GM12873 (cell line): Measurements from ENCODE around the gene MAGI2.

Experiments used
- CTCF ChIP-seq: IDR thresholded peaks from 2 replicates; pipeline ENCODE4 v1.5.1; 2012; ENCODE audit warnings: low read depth, mild to moderate bottlenecking, moderate library complexity, low read length, control low read depth; ENCODE audit not compliant: insufficient read depth; ENCODE audit errors: missing control alignments

MAGI2 gene

DNA sequence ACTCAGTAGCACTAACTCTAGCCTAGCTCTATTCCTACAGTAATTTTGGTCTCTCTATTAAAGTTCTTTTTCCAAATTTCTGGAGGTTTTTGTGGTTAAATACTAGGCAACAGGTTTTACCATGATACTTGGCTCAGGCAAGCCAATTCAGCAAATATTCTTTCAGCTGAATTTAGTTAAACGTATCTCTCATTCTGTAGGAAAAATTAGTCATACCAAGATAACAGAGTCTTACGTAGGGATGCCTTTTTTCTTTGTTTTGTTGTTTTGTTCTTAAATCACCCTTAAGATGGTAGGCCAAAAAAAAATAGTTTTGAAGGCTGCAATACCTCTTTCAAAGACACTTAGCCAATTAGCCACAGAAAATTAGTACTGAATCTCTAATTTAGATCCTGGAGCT lies 180.5 kb downstream of the MAGI2 start:
- TF ChIP-seq CTCF = no peak

DNA sequence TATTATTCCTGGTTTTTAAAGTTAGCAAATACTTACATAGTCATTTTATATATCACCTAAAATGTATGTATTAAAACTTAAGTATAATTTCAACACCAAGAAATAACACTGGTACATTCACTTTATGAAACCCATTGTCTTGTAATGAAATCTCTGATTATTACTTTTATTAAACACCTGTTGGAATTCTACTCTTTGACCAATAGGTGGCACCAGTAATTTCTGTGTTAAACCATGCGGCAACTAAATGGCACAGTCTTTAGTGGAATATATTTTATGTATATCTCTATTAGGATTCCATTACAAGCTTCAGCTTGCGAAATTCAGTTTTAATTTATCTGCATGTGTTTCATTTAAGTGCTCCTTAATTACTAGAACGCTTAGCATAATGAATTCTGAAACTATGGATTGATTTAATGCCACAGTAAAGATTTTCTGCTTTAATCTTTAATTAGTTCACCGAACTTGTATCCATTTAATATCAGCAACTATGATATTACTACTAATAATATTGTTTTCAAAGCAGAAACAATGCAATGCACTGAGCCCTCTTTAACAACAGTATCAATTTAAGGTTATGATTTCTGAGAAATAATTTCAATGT lies 181.3 kb downstream of the MAGI2 start:
- peak; percentile 39 for TF ChIP-seq CTCF

DNA sequence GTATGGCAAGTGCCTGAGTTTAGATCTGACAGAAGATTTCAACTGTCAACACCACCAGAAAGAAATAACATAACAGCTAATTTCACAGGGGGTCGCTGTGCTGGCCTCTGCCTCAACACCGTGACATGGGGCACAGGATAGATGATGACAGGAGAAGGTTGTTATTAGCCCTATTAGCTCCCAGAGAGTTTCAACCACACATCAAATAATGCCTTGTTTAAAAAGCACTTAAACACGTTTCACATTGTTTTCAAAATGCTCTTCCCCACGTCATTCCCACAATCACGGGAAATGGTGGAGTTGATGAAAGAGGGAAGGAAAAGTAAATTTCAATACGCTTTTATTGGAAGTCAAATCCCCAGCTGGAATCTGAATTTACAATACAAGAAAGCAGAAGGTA lies 184.7 kb downstream of the MAGI2 start:
- TF ChIP-seq CTCF = no peak

DNA sequence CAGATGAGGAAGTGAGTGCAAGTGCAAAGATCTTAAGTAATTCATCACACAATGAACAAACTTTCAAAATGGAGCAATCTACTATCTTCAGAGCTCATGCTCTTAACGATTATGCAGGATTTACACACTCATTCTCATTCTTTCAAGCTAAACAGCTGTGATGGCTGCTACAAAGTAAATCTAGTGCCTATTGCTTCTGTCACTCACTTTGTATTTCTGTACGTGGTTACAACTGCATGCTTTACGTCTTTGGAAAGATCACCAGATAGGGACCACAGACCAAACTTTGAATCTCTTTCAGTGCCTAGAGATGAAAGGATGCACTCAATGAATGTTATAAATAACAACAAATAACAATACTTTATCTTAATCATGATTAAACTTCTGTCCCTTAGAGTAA lies 194.6 kb downstream of the MAGI2 start:
- no peak for TF ChIP-seq CTCF

- no peak for TF ChIP-seq CTCF
Observed at GRCh38 chr7:79257959-79258358, 195.5 kb downstream of the MAGI2 start.

DNA sequence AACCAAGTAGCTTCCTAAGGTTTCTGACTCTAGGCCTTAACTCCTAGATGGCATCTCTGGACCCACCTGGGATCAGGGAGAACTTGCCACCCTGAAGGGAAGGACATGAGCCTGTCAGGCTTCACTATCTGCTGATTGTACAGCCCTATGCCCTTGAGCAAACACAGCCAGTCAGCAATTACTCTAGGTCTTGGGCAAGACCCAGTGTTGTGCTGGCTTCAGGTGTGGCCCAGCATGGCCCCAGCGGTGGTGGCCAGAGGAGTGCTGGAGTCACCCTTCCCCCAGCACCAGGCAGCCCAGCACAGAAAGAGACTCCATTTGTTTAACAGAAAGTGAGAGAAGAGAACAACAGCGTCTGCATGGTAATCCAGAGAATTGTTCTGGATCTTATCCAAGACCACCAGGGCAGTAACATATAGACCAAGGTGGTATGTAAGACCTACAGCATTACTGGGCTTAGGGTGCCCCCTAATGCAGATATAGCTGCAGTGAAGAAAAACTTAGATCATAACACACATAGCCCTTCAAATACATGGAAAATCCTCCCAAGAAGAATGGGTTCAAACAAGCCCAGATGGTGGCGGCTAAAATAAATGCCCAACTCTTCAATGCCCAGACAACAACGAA lies 207.7 kb downstream of the MAGI2 start:
- peak; percentile 15 for TF ChIP-seq CTCF

DNA sequence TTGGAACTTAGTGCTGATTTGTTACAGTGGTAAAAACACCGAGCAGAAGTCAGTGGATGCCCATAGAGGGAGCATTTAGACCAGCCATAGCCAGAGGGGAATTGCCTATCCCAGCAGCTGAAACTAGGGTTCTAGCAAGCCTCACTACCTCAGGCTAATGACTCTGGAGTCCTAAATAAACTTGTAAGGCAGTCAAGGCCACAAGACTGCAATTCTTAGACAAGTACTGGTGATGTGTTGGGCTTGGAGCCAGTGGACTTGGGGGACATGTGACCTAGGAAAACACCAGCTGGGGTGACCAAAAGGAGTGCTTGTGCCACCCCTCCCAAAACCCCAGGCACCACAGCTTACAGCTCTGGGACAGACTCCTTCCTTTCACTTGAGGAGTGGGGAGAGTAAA lies 209.0 kb downstream of the MAGI2 start:
- TF ChIP-seq CTCF = no peak
